Hippocampal formation (tissue), 2 donors: ENCODE data around the gene PPP1R2.
"Not testable (repeated sequence)": the region's sequence is repeated elsewhere in the genome, so short reads cannot be mapped to it uniquely, and the experiment has no call there.

Source experiments
- DNase-seq, 2 donors: peaks; one replicate each; lab custom pipeline; 2025; lab: John Stamatoyannopoulos, UW

The PPP1R2 gene

DNA sequence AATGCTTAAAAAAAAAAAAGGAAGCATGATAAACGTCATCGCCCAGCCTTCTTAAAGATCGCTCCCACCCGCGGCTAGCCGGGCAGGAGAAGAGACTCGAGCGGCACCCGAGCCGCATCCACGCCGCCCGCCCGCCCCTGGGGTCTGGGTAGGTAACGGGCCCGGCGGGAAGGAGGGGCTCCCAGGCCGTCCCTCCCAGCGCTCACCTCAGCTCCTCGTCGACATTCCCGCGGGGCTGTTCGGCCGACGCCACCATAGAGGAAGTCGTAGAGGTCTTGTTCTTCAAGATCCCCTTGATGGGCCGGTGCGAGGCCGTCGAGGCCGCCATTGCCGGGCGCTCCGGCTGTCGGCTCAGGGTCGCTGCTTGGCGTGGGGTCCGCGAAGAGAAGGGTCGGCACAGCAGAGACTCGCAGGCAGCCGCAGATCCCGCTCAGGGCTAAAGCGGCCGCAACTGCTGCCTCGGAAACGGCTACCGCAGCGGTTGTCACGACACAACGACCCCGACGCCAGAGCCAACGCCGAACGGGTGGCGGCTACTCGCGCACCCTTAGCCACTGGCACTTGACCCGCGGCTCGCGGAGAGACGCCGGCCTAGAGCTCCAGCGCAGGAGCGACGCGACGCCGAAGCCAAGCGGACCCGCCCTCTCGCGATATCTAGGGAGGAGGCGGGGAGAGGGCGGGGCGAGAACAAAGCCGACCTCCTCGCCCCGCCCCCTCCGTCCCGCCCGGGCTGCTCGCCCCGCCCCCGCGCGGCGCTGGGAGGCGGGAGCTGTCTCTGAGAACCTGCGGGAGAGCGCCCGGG, at the start of gene PPP1R2:
TSS of gene PPP1R2 (minus strand) at position 628 of the 802 bp plus-strand sequence. CDS start at position 328, 300 bp downstream.
- DNase-seq: peak; percentile 86 to 89

DNA sequence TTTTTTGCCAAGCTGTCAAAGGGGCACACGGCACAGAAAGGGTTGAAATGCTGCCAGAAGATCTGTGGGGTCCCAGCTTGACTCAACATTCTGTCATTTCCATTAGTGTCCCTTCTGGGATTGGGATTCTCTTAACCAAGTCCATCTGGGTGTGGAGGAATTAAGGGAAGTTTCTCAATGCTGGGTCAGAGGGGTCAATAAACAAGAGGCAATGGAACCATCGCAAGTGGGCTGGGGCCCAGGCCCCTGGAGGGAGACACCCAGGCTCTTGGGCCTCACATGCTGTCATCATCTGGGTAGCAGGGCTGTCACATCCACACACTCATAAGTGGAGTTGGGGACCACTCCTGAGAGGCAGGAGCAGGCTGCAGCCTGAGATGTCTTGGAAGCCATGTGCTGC, 48.7 kb upstream of the PPP1R2 start:
- no peak for DNase-seq

DNA sequence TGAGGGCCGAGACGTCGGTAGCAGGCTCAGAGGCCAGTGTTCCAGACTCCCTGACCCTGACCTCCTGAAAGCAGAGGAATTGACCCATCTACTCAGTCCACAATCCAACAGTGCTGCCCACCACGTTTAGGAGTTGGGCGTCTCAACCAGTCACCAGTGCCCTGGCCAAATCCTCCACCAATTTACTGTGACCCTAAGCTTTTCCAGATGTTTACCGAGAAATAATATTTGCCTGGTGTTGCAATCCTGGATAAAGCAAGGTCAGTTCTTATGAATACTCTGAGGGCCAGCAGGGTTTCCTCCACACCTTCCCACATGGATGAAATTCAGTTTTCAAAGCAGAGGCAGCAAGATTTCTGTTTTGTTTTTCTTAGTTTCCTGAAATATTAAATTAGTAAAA, 48.1 kb upstream of the PPP1R2 start:
- no peak for DNase-seq

DNA sequence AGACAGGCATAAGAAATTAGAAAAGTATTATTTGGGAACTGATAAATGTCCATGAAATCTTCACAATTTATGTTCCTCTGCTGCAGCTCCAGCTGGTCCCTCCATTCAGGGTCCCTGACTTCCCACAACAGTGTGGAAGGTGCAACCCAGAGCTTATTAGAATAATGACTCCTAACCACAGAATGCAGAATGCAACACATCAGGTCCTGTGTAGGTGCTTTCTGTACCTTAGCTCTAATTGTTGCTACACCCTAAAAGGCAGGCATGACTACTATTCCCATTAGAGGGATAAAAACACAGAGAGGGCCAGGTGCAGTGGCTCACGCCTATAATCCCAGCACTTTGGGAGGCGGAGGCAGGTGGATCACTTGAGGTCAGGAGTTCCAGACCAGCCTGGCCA, 47.3 kb upstream of the PPP1R2 start:
- not testable (repeated sequence) for DNase-seq

DNA sequence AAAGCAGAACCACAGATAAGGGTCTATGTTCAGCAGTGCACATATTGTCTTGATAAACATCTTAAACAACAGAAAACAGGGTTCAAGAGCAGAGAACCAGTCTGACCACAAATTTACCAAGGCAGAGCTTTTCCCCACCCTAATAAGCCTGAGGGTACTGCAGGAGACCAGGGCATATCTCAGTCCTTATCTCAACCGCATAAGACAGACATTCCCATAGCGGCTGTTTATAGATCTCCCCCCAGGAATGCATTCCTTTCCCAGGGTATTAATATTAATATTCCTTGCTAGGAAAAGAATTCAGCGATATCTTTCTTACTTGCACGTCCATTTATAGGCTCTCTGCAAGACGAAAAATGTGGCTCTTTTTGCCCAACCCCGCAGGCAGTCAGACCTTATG, 46.7 kb upstream of the PPP1R2 start:
- DNase-seq: not testable (repeated sequence)

DNA sequence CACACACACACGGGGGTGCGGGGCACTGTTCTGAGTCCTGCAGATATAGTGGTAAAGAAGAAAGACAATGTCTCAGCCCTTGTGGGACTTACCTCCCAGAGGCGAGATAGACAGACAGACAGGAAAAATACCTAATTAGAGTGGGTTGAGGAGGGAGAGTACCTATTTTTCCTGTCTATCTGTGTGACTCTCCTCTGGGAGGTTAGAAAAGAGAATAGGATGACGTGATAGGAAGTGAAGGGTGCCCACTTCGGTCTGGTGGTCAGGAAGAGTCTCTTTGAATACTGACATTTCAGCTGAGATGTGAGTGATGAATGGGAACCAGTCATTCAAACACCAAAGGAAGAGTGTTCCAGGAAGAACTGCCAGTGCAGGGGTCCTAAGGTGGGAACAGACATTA, 44.7 kb upstream of the PPP1R2 start:
- no peak for DNase-seq

DNA sequence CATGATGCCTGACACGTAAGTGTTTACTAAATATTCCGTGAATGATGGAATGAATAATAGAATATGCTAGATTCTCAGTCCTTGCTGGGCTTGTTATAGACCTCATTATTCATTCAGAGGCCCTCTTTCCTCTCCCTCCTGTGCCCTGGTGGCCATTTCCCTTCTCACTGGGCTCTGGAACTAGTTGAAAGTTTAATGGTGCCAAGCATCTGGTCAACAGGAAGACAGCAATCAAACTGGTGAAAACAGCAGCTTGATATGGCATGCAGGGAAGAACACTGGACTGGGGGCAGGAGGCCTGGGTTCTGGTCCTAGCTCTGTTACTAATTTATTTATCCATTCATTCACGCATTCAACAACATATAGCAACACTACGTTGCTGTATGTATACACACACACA, 44.3 kb upstream of the PPP1R2 start:
- DNase-seq: no peak

DNA sequence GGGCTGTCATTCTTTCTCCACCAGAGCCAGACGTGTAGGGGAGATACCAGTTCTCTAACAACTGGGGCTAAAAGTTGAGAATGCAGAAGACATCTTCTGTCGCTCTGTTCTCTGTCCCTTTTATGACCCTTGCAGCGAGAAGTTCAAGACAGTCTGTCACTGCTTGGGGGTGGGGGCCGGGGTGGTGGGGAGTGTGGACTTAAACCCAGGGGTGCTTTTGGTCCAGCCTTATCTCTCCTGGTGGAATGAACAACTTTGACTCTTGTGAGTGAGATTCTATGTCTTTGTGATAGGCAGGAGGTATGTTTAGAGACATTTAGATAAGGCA, 41.4 kb upstream of the PPP1R2 start:
- no peak for DNase-seq

DNA sequence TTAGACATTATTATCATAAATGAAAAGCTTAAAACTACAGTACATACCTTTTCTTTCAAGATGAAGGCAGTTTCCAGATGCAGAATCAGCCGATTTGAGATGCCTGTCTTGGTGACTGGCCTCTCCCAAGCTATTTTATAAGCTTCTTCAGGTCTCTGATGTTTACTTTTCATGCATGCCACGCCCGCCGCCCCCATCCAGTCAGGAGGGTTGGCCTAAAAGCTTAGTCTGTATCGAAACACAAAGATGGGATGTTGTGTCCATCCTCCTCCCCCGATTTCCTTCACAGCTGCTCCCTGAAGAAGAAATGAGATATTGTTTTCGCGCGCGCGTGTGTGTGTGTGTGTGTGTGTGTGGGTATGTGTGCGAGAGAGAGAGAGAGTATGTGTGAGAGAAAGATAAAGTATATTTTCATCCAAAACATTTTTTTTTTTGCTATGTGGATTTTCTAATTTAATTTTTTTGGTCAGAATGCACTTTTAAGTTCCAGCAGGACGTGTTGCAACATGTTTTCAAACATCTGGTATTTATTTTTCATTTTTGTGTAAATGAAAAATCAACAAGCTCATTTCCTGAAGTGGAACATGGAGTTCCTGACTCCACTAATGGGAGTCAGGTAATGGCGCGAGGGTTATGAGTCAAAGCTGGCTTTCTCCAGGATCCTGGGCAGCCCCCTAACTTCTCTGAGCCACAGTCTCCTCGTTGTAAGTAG, 40.9 kb upstream of the PPP1R2 start, which contains the start of gene APOD:
TSS of gene APOD (minus strand) at position 110 of the 712 bp plus-strand sequence. CDS start 4,479 bp downstream, outside the sequence.
- peak; percentile 77 to 80 for DNase-seq

DNA sequence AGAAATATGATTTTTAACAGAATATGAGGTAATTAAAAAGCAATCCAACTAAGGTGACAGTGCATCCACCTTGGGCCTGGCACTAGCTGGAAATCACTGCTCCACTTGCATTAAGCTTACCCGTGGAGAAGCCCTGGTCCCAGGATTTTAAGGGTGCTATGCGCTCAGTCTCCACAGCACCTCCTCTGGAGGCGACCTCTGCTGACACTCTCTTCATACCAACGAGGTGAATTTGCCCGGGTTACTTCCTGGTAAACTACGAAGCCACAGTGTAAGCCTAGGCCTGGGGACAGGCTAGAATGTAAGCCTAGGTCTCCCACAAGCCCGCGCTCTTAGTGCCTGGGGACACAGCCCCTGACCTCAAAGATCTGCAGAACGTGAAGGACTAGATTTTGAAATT, 39.8 kb upstream of the PPP1R2 start:
- DNase-seq: peak in 1 of 2 donors; percentile 14

DNA sequence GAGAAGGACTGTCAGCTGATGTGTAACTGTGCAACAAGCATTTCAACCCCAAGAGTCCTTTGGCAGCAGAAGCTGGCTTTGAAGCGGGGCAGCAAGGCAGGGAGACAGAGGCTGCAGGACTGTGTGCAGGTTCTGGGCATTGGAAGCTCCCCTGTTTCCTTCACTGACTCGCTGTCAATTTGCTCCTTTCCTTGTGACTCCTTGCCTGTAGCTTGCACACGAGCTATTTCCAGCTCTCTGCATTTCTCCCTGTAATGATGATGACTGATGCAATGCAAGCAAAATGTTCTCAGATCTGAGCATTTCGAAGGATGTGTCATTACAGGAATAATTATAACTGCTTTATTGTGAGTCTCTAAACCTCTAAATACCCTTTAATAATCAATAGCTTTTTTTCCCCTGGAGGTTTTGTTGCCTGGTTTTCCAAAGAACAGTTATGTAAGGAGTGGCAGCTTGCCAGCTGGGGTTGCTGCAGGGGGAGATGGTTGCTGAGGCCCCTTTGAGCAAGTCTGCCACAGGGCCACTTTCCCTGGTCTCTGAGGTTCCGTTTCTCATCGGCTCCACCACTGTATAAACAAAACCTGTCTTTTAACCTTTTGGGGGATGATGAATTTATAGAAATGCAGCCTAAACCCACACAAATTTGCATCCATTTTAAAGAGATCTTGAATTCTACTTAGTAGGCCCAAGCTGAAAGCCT, 37.8 kb upstream of the PPP1R2 start:
- DNase-seq: peak; percentile 44 to 49

DNA sequence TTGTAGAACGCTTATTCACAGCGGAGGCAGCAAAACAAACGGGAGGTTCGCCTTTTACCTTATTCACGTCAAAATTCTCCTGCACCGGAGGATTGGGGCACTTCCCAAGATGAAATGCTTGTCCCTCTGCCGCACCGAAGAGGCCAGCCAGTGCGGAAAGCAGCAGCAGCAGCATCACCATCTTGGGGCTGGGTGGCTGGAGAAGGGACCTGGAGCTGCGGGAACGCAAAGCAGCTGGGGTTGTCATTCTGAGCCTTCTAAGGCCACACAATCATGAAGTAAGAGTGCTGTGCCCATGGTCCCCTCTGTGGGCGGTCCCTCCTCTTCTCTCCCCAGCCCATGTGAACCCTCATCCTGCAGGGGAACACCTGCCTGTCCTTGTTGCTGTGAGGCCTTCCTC, 36.2 kb upstream of the PPP1R2 start:
- no peak for DNase-seq

DNA sequence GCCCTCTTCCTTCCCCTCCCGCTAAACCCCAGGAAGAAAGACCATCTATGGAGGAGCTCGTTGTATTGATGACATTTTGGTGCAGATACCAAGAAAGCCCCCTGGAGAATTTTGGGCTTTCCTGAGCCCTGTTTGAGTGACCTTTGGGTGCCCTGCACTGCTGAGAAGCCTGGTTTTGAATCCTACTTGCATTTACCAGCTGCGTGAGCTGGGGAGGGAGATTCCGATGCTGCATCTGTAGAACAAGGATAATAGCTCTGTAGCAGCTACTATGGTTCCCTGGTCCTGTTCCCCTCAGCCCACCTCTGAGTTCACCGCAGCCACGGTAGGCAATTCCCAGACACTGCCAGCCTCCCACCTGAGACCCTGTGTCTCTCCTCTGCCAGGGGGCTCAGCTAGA, 35.4 kb upstream of the PPP1R2 start:
- DNase-seq: no peak

DNA sequence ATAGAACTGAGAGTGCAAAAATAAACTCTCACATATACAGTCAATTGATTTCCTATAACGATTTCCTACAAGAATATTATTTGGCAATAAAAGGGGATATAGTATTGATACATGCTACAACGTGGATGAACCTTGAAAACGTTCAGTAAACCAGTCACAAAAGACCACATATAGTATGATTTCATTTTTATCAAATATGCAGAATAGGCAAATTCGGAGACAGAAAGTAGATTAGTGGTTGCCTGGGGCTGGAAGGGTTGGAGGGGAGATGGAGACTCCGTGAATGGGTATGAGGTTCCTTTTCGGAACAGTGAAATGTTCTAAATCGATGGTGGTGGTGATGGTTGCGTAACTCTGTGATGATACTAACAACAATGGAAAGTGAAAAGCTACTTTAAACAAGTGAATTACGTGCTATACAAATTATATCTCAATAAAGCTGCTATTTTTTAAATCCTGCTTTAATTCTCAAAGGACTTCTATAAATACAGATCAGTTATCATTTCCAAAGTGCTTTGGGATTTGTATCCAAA, 34.6 kb upstream of the PPP1R2 start:
- DNase-seq: no peak

DNA sequence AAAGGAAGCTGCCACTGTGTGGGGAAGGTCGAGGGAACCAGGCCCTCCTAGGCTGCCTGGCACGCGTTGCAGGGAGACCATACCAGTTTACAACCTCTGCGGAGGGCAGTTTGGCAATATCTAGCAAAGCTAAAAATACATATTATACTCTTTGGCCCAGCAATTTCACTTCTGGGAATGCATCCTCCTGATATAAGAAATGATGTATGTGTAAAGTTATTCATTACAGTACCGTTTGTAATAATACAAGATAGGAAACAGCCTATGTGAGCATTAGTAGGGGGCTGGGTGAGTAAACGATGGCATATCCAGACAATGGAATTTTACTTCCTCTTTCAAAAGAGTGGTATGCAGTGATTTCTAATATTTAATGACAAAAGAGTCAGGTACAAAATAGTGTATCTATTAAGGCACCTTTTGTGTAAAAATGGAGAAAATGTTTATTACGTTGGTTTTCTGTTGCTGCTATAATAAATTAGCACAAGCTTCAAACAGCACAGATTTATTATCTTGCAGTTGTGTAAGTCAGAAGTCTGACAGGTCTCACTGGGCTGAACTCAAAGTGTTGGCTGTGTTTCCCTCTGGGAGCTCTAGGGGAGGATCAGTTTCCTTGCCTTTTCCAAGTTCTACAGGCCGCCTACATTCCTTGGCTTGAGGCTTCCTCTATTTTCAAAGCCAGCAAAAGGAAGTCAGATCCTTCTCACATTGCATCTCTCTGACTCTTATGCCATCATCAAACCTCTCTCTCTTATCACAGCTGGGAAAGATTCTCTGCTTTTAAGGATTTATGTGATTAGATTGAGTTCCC, 31.6 kb upstream of the PPP1R2 start:
- no peak for DNase-seq

DNA sequence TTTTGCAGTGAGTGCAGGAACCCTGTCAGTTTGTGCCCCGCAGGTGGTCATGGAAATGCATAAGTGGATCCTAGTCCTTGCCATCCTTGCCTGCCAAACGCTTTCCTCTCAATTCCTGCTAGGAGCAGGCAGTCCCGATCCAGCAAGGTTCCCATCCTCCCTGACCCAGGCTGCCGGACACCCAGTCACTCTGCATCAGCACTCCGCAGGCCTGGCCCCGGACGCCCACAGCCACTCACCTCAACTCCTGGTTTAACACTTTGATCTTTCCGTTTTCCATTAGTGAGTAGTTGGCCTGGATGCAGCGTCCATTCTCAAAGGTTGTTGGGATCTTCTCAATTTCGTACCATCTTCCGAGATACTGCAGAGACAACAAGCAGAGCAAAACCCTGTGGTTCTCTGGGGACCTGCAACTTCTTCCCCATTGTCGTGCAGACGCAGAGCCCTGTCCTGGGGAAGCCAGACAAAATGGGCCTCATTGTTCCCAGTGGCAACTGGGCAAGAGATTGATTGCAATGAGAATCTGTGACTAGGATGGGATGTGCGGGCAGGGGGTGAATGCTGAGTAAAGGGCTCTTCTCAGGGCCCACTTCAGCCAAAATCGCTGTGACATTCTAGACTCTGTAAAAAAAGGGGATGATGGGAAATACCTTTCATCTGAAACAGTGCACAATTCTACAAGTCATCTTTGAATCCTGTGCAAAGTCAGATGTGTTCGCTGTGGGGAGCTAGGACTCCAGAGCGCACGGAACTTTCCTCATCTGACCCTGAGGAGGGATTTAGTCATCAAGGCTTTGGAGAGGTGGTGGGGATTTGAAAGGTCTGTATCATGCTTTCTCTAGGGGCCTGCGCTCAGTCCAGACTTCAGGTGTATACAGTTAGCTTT, 30.7 kb upstream of the PPP1R2 start:
- DNase-seq: no peak

DNA sequence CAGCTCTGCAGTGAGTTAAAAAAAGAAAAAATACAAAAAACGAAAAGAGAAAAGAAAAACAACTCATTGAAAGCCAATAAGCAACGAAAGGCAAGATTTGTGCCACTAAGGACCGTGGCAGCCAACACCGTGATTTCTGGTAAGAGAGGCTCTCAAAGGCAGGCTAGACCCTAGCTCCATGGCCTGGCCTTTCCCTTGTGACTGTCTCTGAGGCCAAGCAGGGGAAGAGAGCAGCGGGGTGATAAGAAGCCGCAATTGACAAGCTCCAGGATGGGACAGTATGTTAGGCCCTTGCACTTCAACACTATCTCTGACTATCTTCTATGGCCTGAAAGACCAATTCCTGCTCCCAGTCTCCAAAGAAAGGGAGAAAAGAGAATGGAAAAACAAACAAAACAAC, 28.2 kb upstream of the PPP1R2 start:
- no peak for DNase-seq

DNA sequence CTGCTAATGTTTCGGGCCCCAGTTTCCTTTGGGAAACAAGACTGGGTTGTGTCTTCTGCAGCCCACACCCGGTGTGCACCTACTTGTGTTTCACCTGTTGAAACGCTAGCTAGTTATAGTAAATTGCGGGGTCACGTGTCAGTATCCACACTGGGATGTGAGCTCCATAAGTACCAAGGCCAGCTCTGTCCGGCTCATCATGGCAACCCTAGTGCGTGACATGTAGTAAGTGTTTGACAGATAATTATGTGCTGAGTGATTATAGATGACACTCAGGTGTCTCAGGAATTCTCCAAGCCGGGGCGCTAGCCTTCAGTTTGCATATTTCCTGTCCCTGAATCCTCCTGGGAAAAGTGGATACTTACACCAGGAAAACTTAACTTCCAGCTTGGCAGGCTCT, 27.8 kb upstream of the PPP1R2 start:
- DNase-seq: no peak

DNA sequence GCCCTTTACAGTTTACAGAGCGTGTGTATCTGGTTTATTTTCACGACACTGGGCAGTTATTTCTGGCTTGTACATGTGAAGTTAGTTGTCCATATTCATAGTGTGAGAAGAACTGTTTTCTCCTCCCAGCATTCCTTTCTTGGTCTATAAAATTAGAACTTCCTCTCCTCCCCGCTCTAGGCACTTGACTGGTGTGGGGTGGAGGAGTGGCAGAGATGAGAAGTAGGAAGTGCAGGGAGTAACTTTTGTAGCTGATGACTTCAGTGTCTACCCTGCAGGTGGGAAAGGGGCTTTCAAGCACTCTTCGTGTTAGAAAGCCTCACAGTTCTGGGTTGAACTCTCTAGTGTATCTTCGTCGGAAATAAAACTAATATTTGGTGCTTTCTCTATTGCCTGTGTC, 27.2 kb upstream of the PPP1R2 start:
- no peak for DNase-seq

DNA sequence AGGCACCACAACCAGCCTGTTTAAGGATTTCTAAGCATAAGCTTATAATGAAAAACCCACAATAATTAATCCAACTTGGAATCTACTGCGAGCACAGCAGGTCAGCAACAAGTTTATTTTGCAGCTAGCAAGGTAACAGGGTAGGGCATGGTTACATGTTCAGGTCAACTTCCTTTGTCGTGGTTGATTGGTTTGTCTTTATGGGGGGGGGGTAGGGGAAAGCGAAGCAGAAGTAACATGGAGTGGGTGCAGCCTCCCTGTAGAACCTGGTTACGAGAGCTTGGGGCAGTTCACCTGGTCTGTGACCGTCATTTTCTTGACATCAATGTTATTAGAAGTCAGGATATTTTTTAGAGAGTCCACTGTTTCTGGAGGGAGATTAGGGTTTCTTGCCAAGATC, 25.5 kb upstream of the PPP1R2 start:
- no peak for DNase-seq

DNA sequence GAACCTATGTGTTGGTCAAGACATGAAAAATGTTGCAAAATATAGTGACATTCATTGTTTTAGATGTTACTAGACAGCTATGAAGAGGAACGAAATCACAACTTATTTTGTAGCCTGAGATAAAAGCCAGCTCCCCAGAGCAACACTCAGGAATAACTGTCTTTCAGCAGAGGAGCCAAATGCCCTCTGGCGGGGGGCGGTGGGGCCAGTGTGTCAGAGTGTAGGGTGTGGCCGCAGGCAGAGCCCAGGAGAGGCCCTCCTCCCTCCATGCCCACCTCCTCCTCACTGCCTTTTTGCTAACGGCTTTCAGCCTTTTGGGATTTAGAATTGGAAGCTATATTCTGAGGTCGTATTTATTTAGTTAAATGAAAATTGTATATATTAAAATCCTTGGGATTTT, 23.7 kb upstream of the PPP1R2 start:
- DNase-seq: no peak
